ENCODE results near the gene GJD2. TPM values are rescaled to one million over a fixed set of nuclear protein-coding genes. Genes with fewer than 3 reads are reported as not detected.
A peak's percentile ranks its signal among the peaks of the same experiment; 100 is the strongest.

GJD2 gene
- total RNA-seq, 1 experiment from 2014 or later: 0.08 TPM

GRCh38 chr15:34759347-34759746 is 4.5 kb upstream of the GJD2 start:
- Histone ChIP-seq H3K27me3 (replicated peaks) (peaks cover 63% of the 10 kb centered on the region), H3K4me3 (no peak overlapping the region), H3K4me1 (replicated peaks) (peaks cover 5% of the 10 kb centered on the region; the same call in 1 of the 2 replicates), H3K36me3 (no peaks in the 10 kb centered on the region), H3K9me3 (replicated peaks) (no peaks in the 10 kb centered on the region), H3K27ac (no peak overlapping the region)
- DNase-seq (ENCODE audit: low read depth in 1 of 2, low spot score in 2 of 2): no peak

DNA sequence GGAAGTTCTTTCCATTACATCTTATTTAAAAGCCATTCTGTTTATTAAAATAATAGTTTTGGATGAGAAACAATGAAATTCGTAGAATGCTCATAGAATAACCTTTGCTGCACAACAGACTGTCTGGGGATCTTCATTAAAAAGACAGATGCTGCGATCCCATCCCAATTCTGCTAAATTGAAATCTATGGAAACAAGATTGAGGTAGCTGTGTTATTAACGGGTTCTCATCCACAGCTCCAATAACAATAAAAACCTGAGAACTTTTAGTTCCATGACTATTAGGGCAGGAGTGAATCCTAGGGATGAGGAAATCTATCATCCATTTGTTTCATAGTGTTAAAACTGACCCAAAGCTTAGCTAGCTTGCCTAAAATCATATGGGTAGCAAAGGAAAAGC is 2.5 kb upstream of the GJD2 start:
- H3K27ac ChIP-seq: no peak overlapping the region
- H3K36me3 ChIP-seq: no peaks in the 10 kb centered on the region
- H3K4me1 ChIP-seq (replicated peaks): peaks cover 5% of the 10 kb centered on the region; the same call in 1 of the 2 replicates
- no peak overlapping the region for H3K4me3 ChIP-seq
- peaks cover 75% of the 10 kb centered on the region for H3K27me3 ChIP-seq (replicated peaks)
- no peak for DNase-seq (ENCODE audit: low read depth in 1 of 2, low spot score in 2 of 2)
- no peaks in the 10 kb centered on the region for H3K9me3 ChIP-seq (replicated peaks)

GRCh38 chr15:34755419-34755773 is 598 bp upstream of the GJD2 start:
- Histone ChIP-seq H3K36me3 (no peaks in the 10 kb centered on the region), H3K27me3 (replicated peaks) (peaks cover 72% of the 10 kb centered on the region), H3K4me3 (no peak overlapping the region), H3K4me1 (replicated peaks) (peaks cover 5% of the 10 kb centered on the region; the same call in 1 of the 2 replicates), H3K27ac (no peak overlapping the region), H3K9me3 (replicated peaks) (no peaks in the 10 kb centered on the region)
- no peak for DNase-seq (ENCODE audit: low read depth in 1 of 2, low spot score in 2 of 2)

- no peaks in the 10 kb centered on the region for H3K36me3 ChIP-seq
- DNase-seq (ENCODE audit: low read depth in 1 of 2, low spot score in 2 of 2): no peak
- H3K4me3 ChIP-seq: no peak overlapping the region
- H3K9me3 ChIP-seq (replicated peaks): no peaks in the 10 kb centered on the region
- no peak overlapping the region for H3K27ac ChIP-seq
- H3K27me3 ChIP-seq (replicated peaks): peaks cover 78% of the 10 kb centered on the region
- peaks cover 5% of the 10 kb centered on the region; the same call in 1 of the 2 replicates for H3K4me1 ChIP-seq (replicated peaks)
Measured at GRCh38 chr15:34754171-34754601, 612 bp downstream of the GJD2 start.

- peak; percentile 61 to 63 for DNase-seq (ENCODE audit: low read depth in 1 of 2, low spot score in 2 of 2)
- Histone ChIP-seq H3K27ac (no peak overlapping the region), H3K27me3 (replicated peaks) (peaks cover 74% of the 10 kb centered on the region), H3K4me3 (no peak overlapping the region), H3K36me3 (no peaks in the 10 kb centered on the region), H3K4me1 (replicated peaks) (peaks cover 5% of the 10 kb centered on the region; the same call in 1 of the 2 replicates), H3K9me3 (replicated peaks) (no peaks in the 10 kb centered on the region)
Measured at GRCh38 chr15:34753236-34753894, 1.4 kb downstream of the GJD2 start.

GRCh38 chr15:34749691-34750090 is 5.1 kb downstream of the GJD2 start:
- DNase-seq (ENCODE audit: low read depth in 1 of 2, low spot score in 2 of 2): no peak
- H3K27ac ChIP-seq: no peak overlapping the region
- no peaks in the 10 kb centered on the region for H3K36me3 ChIP-seq
- H3K27me3 ChIP-seq (replicated peaks): peaks cover 41% of the 10 kb centered on the region
- no peaks in the 10 kb centered on the region for H3K9me3 ChIP-seq (replicated peaks)
- peaks cover 2% of the 10 kb centered on the region; the same call in 1 of the 2 replicates for H3K4me1 ChIP-seq (replicated peaks)
- H3K4me3 ChIP-seq: no peak overlapping the region

DNA sequence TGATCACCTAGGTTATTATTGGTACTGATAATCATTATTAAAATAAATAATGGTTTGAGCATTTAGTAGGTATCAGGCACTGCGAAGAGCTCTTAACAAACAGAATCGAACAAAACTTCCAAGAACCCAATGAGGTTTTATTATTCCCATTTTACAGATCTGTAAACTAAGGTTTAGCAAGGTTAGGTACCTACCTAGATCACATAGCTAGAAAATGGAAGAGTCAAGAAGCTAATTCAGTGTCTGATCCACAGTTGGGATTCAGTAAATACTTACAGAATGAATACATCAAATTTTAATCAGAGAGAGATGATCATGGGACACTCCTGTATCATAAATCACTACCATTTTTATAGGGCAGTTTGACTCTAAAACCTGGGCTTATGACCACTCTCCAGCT is 15.5 kb downstream of the GJD2 start:
- DNase-seq (ENCODE audit: low read depth in 1 of 2, low spot score in 2 of 2): no peak
- Histone ChIP-seq H3K4me1 (replicated peaks) (no peaks in the 10 kb centered on the region), H3K9me3 (replicated peaks) (no peaks in the 10 kb centered on the region), H3K27ac (no peak overlapping the region), H3K36me3 (no peaks in the 10 kb centered on the region), H3K4me3 (no peak overlapping the region), H3K27me3 (replicated peaks) (peaks cover 16% of the 10 kb centered on the region; the same call in 1 of the 2 replicates)

- Histone ChIP-seq H3K27ac (no peak overlapping the region), H3K4me1 (replicated peaks) (no peaks in the 10 kb centered on the region), H3K27me3 (replicated peaks) (peaks cover 16% of the 10 kb centered on the region; the same call in 1 of the 2 replicates), H3K9me3 (replicated peaks) (no peaks in the 10 kb centered on the region), H3K4me3 (no peak overlapping the region), H3K36me3 (no peaks in the 10 kb centered on the region)
- DNase-seq (ENCODE audit: low read depth in 1 of 2, low spot score in 2 of 2): no peak
Measured at GRCh38 chr15:34738002-34738401, 16.8 kb downstream of the GJD2 start.

GRCh38 chr15:34737477-34737876 is 17.3 kb downstream of the GJD2 start:
- Histone ChIP-seq H3K27ac (no peak overlapping the region), H3K4me1 (replicated peaks) (no peaks in the 10 kb centered on the region), H3K36me3 (no peaks in the 10 kb centered on the region), H3K9me3 (replicated peaks) (no peaks in the 10 kb centered on the region), H3K27me3 (replicated peaks) (peaks cover 16% of the 10 kb centered on the region; the same call in 1 of the 2 replicates), H3K4me3 (no peak overlapping the region)
- no peak for DNase-seq (ENCODE audit: low read depth in 1 of 2, low spot score in 2 of 2)

DNA sequence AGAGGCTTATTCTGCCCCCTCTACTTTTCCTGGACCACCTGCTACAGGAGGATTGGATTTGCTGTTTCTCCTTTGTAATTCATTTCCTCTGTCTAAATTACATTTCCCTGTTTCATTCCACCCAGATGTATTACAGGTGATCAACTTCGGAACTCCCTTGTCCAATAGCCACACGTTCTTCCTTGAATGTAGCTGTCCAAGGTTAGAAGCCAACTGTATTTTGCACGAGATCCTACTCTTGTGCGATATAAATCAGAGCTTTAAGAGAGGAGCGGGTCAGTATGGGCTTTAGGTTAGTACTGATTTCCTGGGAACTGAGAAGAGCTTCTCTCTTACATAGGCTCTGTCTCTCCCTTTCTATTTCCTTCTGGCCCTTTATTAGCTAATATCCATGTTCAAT is 20.5 kb downstream of the GJD2 start:
- Histone ChIP-seq H3K9me3 (replicated peaks) (no peaks in the 10 kb centered on the region), H3K4me1 (replicated peaks) (peaks cover 9% of the 10 kb centered on the region), H3K27me3 (replicated peaks) (peaks cover 13% of the 10 kb centered on the region; the same call in 1 of the 2 replicates), H3K4me3 (no peak overlapping the region), H3K36me3 (no peaks in the 10 kb centered on the region), H3K27ac (no peak overlapping the region)
- DNase-seq (ENCODE audit: low read depth in 1 of 2, low spot score in 2 of 2): no peak

GRCh38 chr15:34733621-34734020 is 21.2 kb downstream of the GJD2 start:
- Histone ChIP-seq H3K4me1 (replicated peaks) (peaks cover 16% of the 10 kb centered on the region), H3K36me3 (no peaks in the 10 kb centered on the region), H3K27me3 (replicated peaks) (peaks cover 7% of the 10 kb centered on the region; the same call in 1 of the 2 replicates), H3K9me3 (replicated peaks) (no peaks in the 10 kb centered on the region), H3K4me3 (no peak overlapping the region), H3K27ac (no peak overlapping the region)
- DNase-seq (ENCODE audit: low read depth in 1 of 2, low spot score in 2 of 2): no peak

DNA sequence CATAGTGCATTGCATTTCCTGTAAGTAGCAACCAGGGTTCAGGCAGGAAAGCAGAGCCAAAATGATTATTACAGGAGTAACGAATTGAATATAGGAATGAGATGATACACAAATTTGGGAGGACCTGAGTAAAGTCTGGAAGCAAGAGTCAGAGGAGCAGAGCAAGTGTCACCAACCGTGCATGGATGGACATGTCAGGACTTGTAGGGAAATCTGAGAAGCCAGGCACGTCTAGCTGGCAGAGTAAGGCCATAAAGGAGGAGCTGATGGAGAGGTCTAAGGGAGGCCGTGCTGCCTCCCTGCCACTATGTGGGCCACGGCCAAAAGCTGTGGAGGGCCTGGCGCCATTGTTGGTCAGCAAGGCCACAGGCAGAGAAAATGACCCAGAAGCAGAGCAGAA is 22.4 kb downstream of the GJD2 start:
- Histone ChIP-seq H3K9me3 (replicated peaks) (no peaks in the 10 kb centered on the region), H3K27me3 (replicated peaks) (no peaks in the 10 kb centered on the region), H3K36me3 (no peaks in the 10 kb centered on the region), H3K27ac (no peak overlapping the region), H3K4me3 (no peak overlapping the region), H3K4me1 (replicated peaks) (peaks cover 28% of the 10 kb centered on the region)
- DNase-seq (ENCODE audit: low read depth in 1 of 2, low spot score in 2 of 2): no peak

- H3K27me3 ChIP-seq (replicated peaks): no peaks in the 10 kb centered on the region
- no peak overlapping the region for H3K4me3 ChIP-seq
- peaks cover 45% of the 10 kb centered on the region for H3K4me1 ChIP-seq (replicated peaks)
- no peak for DNase-seq (ENCODE audit: low read depth in 1 of 2, low spot score in 2 of 2)
- H3K36me3 ChIP-seq: no peaks in the 10 kb centered on the region
- H3K9me3 ChIP-seq (replicated peaks): no peaks in the 10 kb centered on the region
- H3K27ac ChIP-seq: no peak overlapping the region
Measured at GRCh38 chr15:34730701-34731100, 24.1 kb downstream of the GJD2 start.

DNA sequence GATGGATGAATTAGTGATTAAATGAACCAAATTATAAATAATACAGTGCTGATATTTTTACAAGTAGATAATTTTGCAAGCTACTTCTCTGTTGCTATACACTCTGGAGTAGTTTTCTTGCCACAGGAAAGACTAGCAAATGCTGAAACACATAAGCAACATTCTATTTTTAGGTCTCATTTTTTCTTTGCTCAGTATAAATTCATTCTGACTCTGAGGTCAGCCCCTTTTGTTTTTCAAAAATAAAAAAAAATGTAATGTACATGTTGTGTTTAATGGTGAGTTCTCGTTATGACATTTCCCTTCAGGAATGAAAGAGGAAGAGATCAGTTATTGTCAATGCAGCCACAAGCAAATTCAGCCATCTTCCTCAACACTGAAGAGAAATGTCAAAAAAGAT is 24.9 kb downstream of the GJD2 start:
- Histone ChIP-seq H3K27ac (peak overlapping the region; percentile 88), H3K36me3 (no peaks in the 10 kb centered on the region), H3K9me3 (replicated peaks) (no peaks in the 10 kb centered on the region), H3K4me3 (no peak overlapping the region), H3K27me3 (replicated peaks) (no peaks in the 10 kb centered on the region), H3K4me1 (replicated peaks) (peaks cover 54% of the 10 kb centered on the region)
- DNase-seq (ENCODE audit: low read depth in 1 of 2, low spot score in 2 of 2): no peak

DNA sequence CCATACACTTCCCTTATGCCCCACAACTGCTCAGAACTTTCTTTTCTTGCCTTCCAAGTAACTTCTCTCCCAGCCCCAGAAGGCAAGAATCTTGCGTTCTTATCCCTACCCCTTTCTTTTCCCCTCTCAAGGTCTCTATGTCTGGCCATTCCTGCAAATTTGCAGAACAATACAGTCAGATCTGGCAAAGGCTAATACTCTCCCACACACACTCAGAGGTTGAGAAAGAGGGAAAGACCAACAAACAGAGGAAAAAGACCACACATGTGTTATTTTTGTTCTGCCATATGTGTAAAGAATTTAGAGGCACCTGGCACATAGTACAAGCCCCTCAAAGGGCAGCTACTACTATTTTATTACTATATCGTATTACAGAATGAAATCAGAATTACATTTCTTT is 25.7 kb downstream of the GJD2 start:
- peak in 1 of 2 experiments; percentile 74 for DNase-seq (ENCODE audit: low read depth in 1 of 2, low spot score in 2 of 2)
- peaks cover 62% of the 10 kb centered on the region for H3K4me1 ChIP-seq (replicated peaks)
- no peaks in the 10 kb centered on the region for H3K27me3 ChIP-seq (replicated peaks)
- H3K36me3 ChIP-seq: no peaks in the 10 kb centered on the region
- H3K27ac ChIP-seq: peak overlapping the region; percentile 88
- no peak overlapping the region for H3K4me3 ChIP-seq
- H3K9me3 ChIP-seq (replicated peaks): no peaks in the 10 kb centered on the region

All from SJSA1 (cell line).